DMS53 (cell line): Measurements from ENCODE around the gene CCDC171.
"Not testable (repeated sequence)": the region's sequence is repeated elsewhere in the genome, so short reads cannot be mapped to it uniquely, and the experiment has no call there.

Experiments used
- DNase-seq: peaks from one replicate; lab custom pipeline; 2025; lab: John Stamatoyannopoulos, UW

CCDC171 gene

DNA sequence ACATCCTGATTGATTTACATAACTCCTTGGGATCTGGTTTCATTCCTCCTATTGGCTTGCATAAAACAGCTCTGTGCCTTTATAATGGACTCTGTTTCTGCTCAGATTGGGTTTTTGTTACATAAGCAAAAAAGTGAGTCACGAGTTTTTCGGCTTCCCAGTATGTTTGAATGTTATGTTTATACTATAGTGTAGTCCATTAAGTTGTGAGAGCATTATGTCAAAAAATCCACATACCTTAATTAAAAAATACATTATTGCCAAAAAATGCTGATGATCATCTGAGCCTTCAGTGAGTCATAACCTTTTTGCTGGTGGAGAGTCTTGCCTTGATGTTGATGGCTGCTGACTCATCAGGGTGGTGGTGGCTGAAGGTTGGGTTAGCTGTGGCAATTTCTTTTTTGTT, 144.6 kb downstream of the CCDC171 start:
- no peak for DNase-seq

DNA sequence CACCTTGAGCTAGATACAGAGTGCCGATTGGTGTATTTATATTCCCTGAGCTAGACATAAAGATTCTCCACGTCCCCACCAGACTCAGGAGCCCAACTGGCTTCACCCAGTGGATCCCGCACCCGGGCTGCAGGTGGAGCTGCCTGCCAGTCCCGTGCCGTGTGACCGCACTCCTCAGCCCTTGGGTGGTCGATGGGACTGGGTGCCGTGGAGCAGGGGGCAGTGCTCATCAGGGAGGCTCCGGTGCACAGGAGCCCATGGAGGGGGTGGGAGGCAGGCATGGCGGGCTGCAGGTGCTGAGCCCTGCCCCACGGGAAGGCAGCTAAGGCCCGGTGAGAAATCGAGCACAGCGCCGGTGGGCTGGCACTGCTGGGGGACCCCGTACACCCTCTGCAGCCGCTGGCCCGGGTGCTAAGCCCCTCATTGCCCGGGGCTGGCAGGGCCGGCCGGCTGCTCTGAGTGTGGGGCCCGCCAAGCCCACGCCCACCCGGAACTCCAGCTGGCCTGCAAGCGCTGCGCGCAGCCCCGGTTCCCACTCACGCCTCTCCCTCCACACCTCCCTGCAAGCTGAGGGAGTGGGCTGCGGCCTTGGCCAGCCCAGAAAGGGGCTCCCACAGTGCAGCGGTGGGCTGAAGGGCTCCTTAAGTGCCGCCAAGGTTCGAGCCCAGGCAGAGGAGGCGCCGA, 147.2 kb downstream of the CCDC171 start:
- DNase-seq: not testable (repeated sequence)

DNA sequence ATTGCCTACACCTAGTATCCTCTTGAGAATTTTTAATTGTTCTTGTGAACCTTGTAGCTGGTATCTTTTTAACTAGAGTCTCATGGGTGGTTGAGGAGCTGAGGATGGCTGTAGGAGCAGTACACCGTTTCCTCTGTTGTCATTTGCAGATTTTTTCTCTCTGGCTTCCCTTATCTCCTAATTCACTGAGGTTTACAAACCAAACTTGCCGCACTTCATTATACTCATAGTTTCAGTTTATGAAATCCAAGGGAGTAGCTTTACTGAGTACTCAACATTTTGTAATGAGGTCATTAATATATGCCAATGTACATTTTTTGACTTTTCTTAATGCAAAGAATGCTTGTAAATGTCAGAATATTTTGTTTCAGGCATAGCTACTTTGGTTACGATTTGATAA, 154.2 kb downstream of the CCDC171 start:
- no peak for DNase-seq

DNA sequence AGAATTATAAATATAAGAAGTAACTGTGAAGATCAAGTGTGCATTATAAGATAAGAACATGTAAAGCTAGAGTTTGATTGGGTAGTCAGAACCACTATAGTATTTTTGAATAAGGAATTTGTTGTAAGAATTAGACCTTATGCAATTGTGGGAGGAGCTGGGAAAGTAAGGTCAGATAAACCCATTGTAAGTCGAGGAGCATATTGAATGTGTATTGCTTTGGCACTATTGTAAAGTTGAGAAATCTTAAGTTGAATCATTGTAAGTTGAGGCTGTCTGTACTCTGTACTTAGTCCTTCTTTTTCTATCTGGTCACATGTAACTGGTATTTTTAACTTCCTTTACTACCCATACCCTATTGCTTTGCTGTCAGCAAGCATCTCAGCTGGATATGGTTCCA, 158.7 kb downstream of the CCDC171 start:
- no peak for DNase-seq

DNA sequence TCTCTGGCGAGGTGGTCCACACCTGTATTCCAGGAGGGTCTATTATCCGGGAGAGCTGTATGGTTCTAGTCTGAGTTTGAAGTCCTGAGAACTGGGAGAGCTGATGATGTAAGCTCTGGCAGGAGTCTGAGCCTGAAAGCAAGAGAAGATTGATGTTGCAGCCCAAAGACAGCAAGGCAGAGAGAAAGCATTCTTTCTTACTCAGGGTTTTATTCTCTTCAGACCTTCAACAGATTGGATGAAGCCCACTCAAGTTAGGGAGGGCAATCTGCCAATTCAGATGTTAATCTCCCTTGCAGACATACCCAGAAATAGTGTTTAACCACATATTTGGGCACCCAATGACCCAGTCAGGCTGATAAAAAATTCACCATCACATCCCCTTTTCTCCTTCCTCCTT, 159.1 kb downstream of the CCDC171 start:
- DNase-seq: no peak

DNA sequence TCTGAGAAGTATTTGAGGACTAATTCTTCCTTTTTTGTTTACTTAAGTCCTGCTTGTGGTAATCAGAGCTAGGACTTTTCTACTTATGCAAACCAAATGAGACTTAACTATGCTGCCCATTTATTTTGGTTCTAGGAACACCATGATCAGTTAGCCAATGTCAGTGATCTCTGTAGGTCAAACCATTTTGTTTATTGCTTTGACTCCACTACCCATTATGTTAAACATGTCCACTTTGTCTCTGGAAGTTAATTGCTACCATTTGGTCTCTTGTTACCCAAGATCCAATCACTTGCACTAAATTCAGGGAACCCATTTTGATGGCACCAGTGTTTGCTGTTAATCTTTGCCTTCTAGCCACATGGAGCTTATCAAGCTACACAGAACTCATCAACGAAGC, 161.9 kb downstream of the CCDC171 start:
- DNase-seq: no peak

DNA sequence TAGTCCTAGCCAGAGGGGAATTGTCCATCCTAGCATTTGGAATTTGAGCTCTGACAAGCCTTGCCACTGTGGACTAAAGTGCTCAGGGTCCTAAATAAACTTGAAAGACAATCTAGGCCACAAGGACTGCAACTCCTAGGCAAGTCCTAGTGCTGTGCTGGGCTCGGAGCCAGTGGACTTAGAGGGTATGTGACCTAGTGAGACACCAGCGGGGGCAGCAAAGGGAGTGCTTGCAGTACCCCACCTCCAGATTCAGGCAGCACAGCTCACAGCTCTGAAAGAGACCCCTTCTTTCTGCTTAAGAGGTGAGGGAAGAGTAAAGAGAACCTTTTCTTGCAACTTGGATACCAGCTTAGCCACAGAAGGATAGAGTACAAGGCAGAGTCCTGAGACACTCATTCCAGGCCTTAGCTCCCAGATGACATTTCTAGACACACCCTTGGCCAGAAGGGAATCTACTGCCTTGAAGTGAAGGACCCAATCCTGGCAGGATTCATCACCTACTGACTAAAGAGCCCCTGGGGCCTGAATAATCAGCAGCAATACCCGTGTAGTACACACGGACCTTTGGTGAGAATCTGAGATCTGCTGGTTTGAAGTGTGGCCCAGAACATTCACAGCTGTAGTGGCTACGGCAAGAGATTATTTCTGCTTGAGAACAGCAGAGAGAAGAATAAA, 164.6 kb downstream of the CCDC171 start:
- DNase-seq: no peak

DNA sequence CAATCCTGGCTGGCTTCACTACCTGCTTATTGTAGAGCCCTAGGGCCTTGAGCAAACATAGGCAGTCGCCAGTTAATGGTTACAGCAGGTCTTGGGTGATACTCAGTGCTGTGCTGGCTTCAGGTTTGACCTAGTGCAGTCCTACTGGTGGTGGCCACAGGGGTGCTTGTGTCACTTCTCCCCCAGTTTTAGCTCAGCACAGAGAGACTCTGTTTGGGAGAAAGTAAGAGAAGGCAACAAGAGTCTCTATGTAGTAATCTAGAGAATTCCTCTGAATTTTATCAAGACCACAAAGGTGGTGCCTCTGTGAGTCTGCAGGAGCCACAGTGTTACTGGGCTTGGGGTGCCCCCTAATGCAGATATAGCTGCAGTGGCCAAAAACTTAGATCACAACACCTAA, 165.6 kb downstream of the CCDC171 start:
- no peak for DNase-seq

DNA sequence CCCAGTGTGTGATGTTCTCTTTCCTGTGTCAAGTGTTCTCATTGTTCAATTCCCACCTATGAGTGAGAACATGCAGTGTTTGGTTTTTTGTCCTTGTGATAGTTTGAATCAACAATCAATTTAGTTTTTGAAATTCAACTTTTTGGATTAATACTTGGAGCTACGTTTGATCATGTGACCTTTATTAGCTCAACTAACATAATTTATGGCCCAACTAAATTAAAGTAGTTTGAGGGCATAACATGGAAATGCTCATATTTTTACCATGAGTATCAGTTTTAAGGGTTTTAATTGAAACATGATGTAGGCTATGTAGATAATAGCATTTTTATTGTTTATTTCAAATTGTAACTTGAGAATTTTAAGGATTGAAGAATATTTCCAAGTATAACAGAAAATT, 168.0 kb downstream of the CCDC171 start:
- no peak for DNase-seq

DNA sequence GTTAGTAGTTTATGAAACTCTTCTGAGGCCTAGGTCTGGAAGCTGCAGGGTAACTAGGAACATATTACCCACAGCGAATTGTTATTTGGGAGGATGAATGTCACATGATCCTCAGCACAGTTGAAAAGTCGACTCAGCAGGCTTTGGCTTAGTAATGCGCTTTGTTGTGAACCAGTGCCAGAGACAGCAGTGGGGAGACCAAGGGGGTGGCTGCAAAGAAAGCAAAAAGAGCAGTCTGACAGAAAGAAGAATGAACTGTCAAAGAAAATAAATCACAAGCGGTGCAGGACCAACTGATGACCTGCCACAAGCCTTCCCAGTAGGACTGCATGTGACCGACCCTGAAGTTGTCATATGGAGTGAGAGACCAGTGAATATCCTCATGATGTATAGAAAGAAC, 170.0 kb downstream of the CCDC171 start:
- no peak for DNase-seq

DNA sequence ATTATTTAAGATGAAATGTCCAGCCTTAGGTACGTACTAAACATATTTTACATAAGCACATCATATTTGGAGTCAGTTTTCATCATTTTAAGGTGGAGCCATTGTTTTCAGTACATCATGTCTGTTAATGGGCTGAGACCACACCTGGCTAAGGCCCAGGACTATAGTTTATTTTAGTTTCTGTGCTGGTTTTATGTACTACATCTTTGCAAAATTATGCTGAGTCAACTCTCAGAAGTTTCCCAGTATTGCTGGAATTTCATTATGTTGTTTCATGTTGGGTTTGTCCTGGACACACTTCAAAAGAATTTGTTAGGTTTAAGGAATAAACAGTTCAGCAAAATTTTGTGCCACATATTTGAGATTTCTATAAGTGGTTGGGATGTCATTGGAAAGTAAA, 171.2 kb downstream of the CCDC171 start:
- DNase-seq: no peak

DNA sequence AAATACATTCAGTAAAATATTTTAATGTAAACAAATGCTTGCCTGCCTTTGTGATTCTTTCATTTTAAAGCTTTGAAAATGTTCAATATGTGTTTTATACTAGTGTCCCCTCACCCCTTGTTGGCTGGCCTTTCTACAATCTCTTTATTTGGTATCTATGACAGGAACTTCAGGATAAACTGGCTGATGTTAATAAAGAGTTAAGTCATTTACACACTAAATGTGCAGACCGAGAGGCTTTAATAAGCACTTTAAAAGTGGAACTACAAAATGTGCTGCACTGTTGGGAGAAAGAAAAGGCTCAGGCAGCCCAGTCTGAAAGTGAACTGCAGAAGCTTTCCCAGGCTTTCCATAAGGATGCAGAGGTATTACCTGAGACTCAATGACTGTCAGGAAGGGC, 171.8 kb downstream of the CCDC171 start:
- DNase-seq: no peak

DNA sequence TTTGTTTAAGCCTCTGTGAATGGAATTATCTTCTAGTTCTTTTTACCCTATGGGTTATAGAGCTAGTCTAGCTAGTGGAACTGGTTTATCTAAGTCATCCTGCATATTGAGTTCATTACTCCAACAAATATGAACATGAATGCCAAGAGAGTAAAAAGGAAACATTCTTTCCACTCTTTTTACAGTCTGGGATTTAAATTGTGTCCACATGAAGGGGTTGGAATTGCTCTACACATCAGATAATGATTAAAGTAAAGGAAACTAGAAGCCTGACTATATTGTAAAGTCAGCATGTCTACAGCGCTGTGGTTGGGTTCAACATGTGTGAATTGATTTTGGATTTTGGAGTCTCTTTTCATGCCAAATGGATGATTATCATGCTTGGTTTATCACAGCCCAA, 173.1 kb downstream of the CCDC171 start:
- DNase-seq: no peak

DNA sequence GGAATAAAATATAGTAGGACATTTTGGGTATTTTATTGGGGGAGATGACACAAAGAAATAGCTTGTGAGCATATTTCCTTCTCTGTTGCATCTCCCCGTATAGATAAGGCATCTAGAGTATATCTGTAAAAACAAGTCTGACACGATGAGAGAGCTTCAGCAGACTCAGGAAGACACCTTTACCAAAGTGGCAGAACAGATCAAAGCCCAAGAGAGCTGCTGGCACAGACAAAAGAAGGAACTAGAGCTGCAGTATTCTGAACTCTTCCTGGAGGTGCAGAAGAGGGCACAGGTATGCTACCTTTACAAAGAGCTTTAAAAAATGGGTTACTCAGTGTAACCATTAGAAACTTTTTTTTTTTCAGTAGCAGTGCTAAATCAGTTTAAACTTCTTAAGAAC, 176.7 kb downstream of the CCDC171 start:
- no peak for DNase-seq

DNA sequence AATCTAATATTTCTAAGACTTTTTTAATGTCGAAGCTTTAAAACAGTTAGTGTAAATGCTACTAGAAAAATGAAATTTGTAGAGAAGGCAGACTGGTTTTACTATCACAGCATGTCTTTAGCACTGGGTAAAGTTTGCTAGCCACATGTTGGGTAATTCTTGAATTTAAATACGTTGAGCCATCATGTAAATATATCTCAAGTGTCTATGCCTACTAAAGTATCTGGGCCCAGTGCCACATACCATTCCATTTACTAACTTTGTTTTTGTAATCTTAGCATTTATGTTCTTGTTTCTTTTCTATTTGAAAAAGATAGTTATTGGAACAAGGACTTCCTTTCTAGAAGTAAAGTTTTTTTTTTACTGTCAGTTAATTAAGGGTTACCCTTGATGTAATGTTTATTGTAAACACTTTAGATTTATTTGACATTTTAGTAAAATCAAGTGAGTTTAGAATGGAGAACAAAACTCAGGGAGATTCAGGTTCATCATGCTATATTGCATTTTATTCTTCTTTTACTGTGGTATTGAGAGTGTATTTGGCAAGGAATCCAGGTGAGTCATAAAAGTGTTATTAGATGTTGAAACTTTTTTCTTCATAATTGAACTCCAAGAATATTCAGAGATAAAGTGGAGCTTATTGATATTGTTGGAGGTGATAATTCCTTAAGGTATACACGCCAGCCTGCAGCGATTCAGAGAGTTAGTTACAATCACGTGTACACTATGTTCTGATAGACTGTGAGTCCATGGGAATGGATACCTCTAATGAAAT, 182.4 kb downstream of the CCDC171 start:
- DNase-seq: no peak

DNA sequence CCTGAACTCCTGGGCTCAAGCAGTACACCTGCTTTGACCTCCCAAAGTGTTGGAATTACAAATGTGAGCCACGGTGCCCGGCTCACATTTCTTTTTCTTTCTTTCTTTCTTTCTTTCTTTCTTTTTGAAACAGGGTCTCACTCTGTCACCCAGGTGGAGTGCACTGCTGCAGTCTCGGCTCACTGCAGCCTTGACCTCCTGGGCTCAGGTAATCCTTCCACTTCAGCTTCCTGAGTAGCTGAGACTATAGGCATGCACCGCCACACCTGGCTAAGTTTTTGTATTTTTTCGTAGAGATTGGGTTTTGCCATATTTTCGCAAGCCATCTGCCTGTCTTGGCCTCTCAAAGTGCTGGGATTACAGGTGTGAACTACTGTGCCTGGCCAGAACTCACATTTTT, 183.7 kb downstream of the CCDC171 start:
- DNase-seq: no peak

DNA sequence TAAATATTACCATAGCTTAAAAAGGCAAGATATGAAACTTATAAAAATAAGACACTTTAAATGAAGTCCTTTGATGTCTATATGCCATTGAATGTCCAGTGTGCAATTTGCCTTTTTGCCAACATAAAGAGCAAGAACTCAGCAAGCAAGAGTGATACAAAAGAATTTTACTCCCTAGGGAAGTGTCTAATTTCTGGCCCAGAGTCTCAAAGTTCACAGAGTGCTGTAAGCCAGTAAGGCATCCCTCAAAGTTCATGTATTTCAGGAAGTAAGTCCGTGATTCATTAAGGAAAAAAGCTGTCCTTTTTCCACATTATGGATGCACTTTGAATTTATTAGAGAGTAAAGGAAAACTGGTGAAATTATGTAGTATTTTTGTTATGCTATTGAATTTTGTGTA, 185.2 kb downstream of the CCDC171 start:
- no peak for DNase-seq

DNA sequence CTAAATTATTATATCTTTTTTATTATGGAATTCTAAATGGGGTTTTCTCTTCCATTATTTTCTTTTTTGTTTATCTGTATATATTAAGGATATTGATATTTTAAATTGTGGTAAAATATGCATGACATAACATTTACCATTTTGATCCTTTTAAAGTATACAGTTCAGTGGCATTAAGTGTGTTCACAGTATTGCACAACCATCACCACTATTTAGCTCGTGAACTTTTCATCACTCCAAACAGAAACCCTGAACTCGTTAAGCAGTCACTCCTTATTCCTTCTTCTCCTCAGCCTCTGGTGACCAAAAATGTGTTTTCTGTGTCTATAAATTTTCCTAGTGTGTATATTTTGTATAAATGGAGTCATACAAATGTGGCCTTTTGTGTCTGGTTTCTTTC, 188.2 kb downstream of the CCDC171 start:
- no peak for DNase-seq

DNA sequence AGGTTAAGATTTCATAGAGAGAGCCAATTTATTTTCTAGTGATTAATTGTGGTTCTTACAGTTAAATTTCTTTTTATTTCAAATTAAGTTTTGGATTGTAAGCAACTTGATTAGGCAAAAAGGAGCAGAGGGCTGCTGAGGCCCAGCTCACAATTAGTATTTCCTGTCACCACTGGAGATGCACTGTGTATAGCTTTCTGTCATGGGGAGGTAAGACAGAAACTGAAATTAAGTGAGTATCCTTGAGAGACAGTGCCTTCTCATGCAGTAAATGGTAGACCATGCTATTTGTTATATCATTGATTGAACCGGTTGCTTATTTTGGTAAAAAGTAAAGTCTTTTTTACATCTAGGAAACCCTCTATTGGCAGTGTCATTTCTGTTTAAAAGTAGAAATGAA, 190.7 kb downstream of the CCDC171 start:
- no peak for DNase-seq

DNA sequence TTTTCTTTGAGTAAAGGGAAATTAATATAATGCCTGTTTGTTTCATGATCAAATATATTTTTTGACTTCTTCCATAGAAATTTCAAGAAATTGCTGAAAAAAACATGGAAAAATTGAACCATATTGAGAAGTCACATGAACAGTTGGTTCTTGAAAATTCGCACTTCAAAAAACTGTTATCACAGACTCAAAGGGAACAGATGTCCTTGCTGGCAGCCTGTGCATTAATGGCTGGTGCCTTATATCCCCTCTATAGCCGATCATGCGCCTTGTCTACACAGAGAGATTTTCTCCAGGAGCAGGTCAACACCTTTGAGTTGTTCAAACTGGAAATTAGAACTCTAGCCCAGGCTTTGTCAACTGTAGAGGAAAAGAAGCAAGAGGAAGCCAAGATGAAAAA, 191.4 kb downstream of the CCDC171 start:
- DNase-seq: no peak

DNA sequence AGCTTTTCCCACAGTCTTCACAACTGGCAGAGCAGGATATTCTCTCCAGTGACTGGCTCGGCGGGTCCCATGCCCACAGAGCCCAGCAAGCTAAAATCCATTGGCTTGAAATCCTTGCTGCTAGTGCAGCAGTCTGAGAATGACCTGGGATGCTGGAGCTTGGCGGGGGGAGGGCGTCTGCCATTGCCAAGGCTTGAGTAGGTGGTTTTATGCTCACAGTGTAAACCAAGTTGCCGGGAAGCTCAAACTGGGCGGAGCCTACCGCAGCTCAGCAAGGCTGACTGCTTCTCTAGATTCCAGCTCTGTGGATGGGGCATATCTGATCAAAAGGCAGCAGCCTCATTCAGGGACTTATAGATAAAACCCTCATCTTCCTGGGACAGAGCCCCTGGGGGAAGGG, 194.1 kb downstream of the CCDC171 start:
- no peak for DNase-seq

DNA sequence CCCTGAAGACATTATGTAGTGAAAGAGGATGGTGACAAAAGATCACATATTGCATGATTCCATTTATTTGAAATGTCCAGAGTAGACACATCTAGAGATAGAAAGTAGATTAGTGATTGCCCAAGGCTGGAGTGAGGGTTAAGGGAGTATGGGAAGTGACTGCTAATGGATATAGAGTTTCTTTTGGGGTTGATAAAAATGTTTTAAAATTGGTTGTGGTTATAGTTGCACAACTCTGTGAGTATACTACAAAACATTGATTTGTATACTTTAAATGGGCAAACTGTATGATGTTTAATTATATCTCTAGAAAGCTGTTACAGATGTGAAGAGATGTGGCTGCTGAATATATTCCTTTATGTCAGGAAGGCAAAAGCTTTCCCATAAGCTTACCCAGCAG, 202.8 kb downstream of the CCDC171 start:
- DNase-seq: no peak

DNA sequence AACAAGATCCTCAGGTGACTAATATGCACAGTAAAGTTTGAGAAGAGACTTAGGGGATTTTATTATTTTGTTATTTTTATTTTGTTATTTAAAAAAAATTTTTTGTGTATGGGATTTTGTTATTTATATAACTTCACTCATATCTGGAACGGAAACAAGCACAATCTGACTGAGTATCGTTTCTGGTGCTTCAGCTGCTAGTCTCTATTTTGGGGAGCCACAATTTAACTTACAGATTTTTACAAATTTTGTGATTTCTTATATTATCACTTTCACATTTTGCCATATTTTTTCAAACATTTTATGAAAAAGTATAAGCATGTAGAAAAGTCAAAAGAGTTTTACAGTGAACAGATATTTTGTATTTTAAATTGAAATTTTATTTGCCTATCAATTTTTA, 208.7 kb downstream of the CCDC171 start:
- DNase-seq: no peak
